Right cardiac atrium (tissue), 5 donors: Measurements from ENCODE around the gene KCTD7. TPM values are rescaled to one million over a fixed set of nuclear protein-coding genes. Genes with fewer than 3 reads are reported as not detected.
"Not testable (repeated sequence)": the region's sequence is repeated elsewhere in the genome, so short reads cannot be mapped to it uniquely, and the experiment has no call there.

Experiments
- ATAC-seq, 2 donors: fragments of 200-7000 bp; cut with Tn5 transposase; one replicate each; pipeline versions ENCODE4 v1.8.0 to v1.9.1; 2020; ENCODE audit warnings: moderate library complexity in 2 of 2, mild to moderate bottlenecking in 1 of 2
- DNase-seq, 3 donors: peaks; one replicate each; pipeline ENCODE4 v3.0.0-alpha.2; 2020
- H3K27ac ChIP-seq: one replicate; pipeline ENCODE4 v1.5.1; 2013; ENCODE audit warnings: mild to moderate bottlenecking, low read length, control low read depth, moderate library complexity
- H3K27me3 ChIP-seq: one replicate; pipeline ENCODE4 v1.6.1; 2013; ENCODE audit not compliant: control insufficient read depth, insufficient read depth
- H3K4me1 ChIP-seq: one replicate; pipeline ENCODE4 v1.6.1; 2013; ENCODE audit warnings: low read length; ENCODE audit not compliant: control insufficient read depth, insufficient read depth
- H3K4me3 ChIP-seq: one replicate; pipeline ENCODE4 v1.5.1; 2013; ENCODE audit warnings: low read length, control low read depth
- H3K9me3 ChIP-seq: one replicate; pipeline ENCODE4 v1.6.1; 2013; ENCODE audit warnings: low read length; ENCODE audit not compliant: control insufficient read depth
- WGBS: extraction: QIAGEN DNeasy Blood & Tissue Kit; methylation state at CpG from one replicate; pipeline ENCODE4 v1.1.7; 2013; 5-methylcytosine and 5-hydroxymethylcytosine counted together
- intact Hi-C, 4 donors: fragments of 100-400 bp; cut with DNase I; formaldehyde crosslinking; loops; one replicate each; pipeline versions ENCODE4 v1.11.0 to v1.14.0; 2022 to 2023
- polyA plus RNA-seq: library from polyadenylated mRNA; stranded (reverse); fragments of 200-250 nt; gene quantifications from one replicate; pipeline ENCODE4 v1.2.3, GENCODE V29; 2013
- total RNA-seq, 4 donors: library from RNA; stranded (reverse); fragmentation: NEBNext Ultra II Directional; extraction: Animal tissue kit (Norgen Biotek cat#: 25700); gene quantifications; one replicate each; pipeline ENCODE4 v1.2.1, GENCODE V29; 2021
- donor health status: healthy with polysubstance abuse.
- donor health status: DM: no; HTN: yes; CAD: no.
- donor health status: DM: no; HTN: no; CAD: no.
- donor health status: DM: no; HTN: yes; CAD: no; lungs with severe emphysema.
- donor health status: DM: yes; HTN: yes; CAD: no.

The KCTD7 gene
- total and polyA plus RNA-seq, 5 donors = 5.9 to 13.2 (median 9.4) TPM

GRCh38 chr7:66619341-66619948, 9.2 kb upstream of the KCTD7 start:
- 41% methylated on average over 4 of the region's 4 CpGs for WGBS
- H3K27ac ChIP-seq, H3K4me1 ChIP-seq, H3K9me3 ChIP-seq, H3K27me3 ChIP-seq, DNase-seq, ATAC-seq, intact Hi-C loops, H3K4me3 ChIP-seq: not testable (repeated sequence)

GRCh38 chr7:66626331-66626934, 2.2 kb upstream of the KCTD7 start:
- DNase-seq = no peak
- Histone ChIP-seq H3K27me3 (no peaks in the 10 kb centered on the region), H3K27ac (no peak overlapping the region), H3K4me3 (no peak overlapping the region), H3K4me1 (peaks cover 5% of the 10 kb centered on the region), H3K9me3 (no peaks in the 10 kb centered on the region)
- ATAC-seq = no peak
- intact Hi-C loops = no loop called here
- 84% methylated on average over 3 of the region's 3 CpGs for WGBS

GRCh38 chr7:66627151-66627681, 1.5 kb upstream of the KCTD7 start:
- intact Hi-C loops = no loop called here
- H3K4me3 ChIP-seq = no peak overlapping the region
- ATAC-seq = no peak

DNA sequence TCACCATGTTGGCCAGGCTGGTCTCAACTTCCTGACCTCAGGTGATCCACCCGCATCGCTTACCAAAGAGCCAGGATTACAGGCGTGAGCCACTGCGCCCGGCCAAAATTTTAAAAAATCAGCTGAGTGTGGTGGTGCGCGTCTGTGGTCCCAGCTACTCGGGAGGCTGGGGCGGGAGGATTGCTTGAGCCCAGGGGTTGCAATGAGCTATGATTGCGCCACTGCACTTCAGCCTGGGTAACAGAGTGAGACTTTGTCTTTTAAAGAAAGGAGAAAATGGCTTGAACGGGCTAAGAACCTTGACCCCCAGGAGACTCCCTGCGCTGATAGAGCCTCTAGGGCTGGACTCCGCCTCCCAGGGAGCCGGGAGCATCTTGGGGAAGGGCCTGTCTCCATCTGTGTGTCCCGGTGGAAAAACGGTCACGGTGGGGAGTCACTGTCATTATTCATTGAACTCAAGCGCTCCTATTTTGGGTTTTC, 760 bp upstream of the KCTD7 start:
- DNase-seq = peak in 1 of 3 donors; percentile 60
- intact Hi-C loops = no loop called here
- Histone ChIP-seq H3K4me1 (peaks cover 5% of the 10 kb centered on the region), H3K4me3 (peak overlapping the region; percentile 60), H3K9me3 (no peaks in the 10 kb centered on the region), H3K27ac (peak overlapping the region; percentile 96), H3K27me3 (no peaks in the 10 kb centered on the region)
- WGBS = 2% methylated on average over 18 of the region's 18 CpGs
- ATAC-seq = peak; percentile 38 to 50

More at GRCh38 chr7:66627151-66627681, 1.5 kb upstream of the KCTD7 start:
- peaks cover 5% of the 10 kb centered on the region for H3K4me1 ChIP-seq
- no peak overlapping the region for H3K27ac ChIP-seq
- no peaks in the 10 kb centered on the region for H3K9me3 ChIP-seq
- DNase-seq = peak in 2 of 3 donors; percentile 23 to 38
- WGBS = 49% methylated on average over 10 of the region's 10 CpGs
- no peaks in the 10 kb centered on the region for H3K27me3 ChIP-seq

GRCh38 chr7:66629222-66630062, 761 bp downstream of the KCTD7 start:
- Histone ChIP-seq H3K9me3 (no peaks in the 10 kb centered on the region), H3K4me1 (peaks cover 5% of the 10 kb centered on the region), H3K27ac (peak overlapping the region; percentile 50), H3K27me3 (no peaks in the 10 kb centered on the region), H3K4me3 (peak overlapping the region; percentile 68)
- ATAC-seq = no peak
- intact Hi-C loops = no loop called here
- DNase-seq = peak in 2 of 3 donors; percentile 31 to 72
- 15% methylated on average over 35 of the region's 35 CpGs for WGBS

GRCh38 chr7:66630531-66630930, 1.9 kb downstream of the KCTD7 start:
- H3K27me3 ChIP-seq = no peaks in the 10 kb centered on the region
- no peak overlapping the region for H3K4me3 ChIP-seq
- H3K9me3 ChIP-seq = no peaks in the 10 kb centered on the region
- ATAC-seq (no peak), DNase-seq (no peak)
- intact Hi-C loops = no loop called here
- WGBS = 92% methylated on average over 1 of the region's 1 CpG
- peaks cover 5% of the 10 kb centered on the region for H3K4me1 ChIP-seq
- no peak overlapping the region for H3K27ac ChIP-seq

- intact Hi-C loops = no loop called here
- WGBS = 74% methylated on average over 6 of the region's 6 CpGs
Measured at GRCh38 chr7:66631471-66631870, 2.8 kb downstream of the KCTD7 start.

DNA sequence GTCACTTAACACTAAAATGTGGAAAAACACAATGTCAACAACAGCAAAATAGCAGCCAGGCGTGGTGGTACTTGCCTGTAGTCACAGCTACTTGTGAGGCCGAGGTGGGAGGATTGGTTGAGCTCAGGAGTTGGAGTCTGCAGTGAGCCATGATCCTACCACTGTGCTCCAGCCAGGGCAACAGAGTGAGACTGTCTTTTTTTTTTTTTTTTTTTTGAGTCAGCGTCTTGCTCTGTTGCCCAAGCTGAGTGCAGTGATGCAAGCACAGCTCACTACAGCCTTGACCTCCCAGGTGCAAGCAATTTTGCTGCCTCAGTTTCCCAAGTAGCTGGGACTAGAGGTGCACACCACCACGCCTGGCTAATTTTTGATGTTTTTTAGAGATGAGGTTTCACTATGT, 6.1 kb downstream of the KCTD7 start:
- Histone ChIP-seq H3K27me3 (no peaks in the 10 kb centered on the region), H3K9me3 (no peaks in the 10 kb centered on the region), H3K4me1 (peaks cover 3% of the 10 kb centered on the region), H3K27ac (peak overlapping the region; percentile 78), H3K4me3 (no peak overlapping the region)
- DNase-seq = no peak
- ATAC-seq = no peak
- intact Hi-C loops = no loop called here
- 96% methylated on average over 4 of the region's 4 CpGs for WGBS

More at GRCh38 chr7:66631471-66631870, 2.8 kb downstream of the KCTD7 start:
- no peak overlapping the region for H3K27ac ChIP-seq
- no peaks in the 10 kb centered on the region for H3K9me3 ChIP-seq
- H3K4me3 ChIP-seq = no peak overlapping the region
- H3K4me1 ChIP-seq = peaks cover 5% of the 10 kb centered on the region
- no peaks in the 10 kb centered on the region for H3K27me3 ChIP-seq
- ATAC-seq (no peak), DNase-seq (no peak)

DNA sequence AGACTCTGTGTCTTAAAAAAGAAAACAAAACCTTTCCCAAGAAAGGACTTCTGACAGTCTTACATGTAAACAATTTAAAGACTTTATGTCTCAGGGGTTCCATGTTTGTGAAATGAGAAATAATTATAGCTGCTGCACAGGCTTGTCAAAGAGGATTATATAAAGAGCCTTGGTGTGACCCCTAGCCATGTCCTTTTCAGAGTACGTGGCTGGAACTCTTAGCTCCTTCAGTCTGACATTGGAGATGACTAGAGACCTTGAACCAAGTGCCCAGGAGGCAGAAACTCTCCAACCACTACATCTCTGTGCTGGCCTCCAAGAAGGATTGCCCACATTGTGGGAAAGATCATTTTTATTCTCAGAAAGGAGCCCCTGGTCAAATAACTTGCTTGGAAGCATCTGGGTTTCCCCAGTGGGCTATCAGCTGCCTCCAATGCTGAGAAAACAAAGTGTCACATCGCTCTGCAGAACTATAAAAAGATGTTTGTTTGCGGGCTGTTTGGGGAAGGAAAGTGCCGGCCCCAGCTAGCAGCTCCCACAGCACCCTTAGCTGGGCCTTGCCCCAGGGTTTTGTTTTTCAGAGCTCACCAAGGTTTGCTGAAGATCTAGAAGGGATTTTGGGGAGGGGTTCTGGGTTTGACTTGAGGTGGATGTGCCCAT, 6.8 kb downstream of the KCTD7 start:
- H3K4me1 ChIP-seq, H3K4me3 ChIP-seq, H3K9me3 ChIP-seq, DNase-seq, H3K27me3 ChIP-seq, intact Hi-C loops, ATAC-seq: not testable (repeated sequence)
- no CpG with 5 or more reads among the region's 4 CpGs for WGBS
- peak overlapping the region; percentile 78 for H3K27ac ChIP-seq

DNA sequence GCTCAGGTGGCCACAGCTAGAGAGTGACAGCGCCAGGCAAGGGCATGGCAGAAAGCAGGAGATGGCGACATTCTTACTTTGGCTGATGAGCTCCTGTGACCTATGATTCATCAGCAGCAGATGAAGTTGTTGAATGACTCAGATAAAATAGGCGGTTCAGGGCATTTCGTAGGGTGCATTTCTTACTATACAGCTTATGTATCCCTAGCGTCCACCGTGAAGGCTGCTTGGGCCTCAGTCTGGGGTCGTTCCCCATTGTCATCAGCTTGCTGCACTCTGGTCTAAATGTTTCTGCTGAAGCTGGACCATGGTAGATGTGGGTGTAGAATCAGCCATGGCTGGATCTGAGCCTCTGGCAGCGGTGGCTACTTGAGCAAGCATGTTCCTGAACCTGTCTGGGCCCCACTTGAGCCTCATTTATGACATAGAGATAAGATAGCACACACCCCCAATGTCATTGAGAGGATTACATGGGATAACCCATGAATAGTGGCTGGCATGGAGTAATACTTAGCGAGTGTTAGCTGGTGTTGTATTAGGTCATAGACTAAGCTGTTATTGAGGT, 7.4 kb downstream of the KCTD7 start:
- peak overlapping the region; percentile 72 for H3K27ac ChIP-seq
- H3K4me1 ChIP-seq, H3K9me3 ChIP-seq, intact Hi-C loops, DNase-seq, H3K4me3 ChIP-seq, H3K27me3 ChIP-seq: not testable (repeated sequence)
- peak in 1 of 2 donors; percentile 65 for ATAC-seq
- WGBS = 74% methylated on average over 7 of the region's 9 CpGs
